ENCODE data around the gene MAST4.

GRCh38 chr5:66560371-66560770, 35.8 kb upstream of the MAST4 start:
- TF ChIP-seq CTCF (IDR thresholded peaks at IDR 0.05) (no peak), POLR2A (IDR thresholded peaks at IDR 0.05) (no peak)

Data from esophagus squamous epithelium (tissue), 4 donors.